MCF 10A (cell line): Measurements from ENCODE around the gene STXBP5. TPM values are rescaled to one million over a fixed set of nuclear protein-coding genes. Genes with fewer than 3 reads are reported as not detected.

ENCODE experiments used
- BruUV-seq: library from RNA; stranded (reverse); fragments of 400-500 nt; replicated peaks from 2 replicates; lab custom pipeline; 2021; lab: Mats Ljungman, UMichigan
- CTCF ChIA-PET: fragments of 300-600 bp; sonication (Branson Sonifier 250); formaldehyde crosslinking; extraction: SDS; loops from one replicate; lab custom pipeline; 2021; ENCODE audit warnings: antibody characterized with exemption, inconsistent platforms; lab: Yijun Ruan, JAX
- POLR2A ChIA-PET: fragments of 300-600, 350-650 bp; sonication (Branson Sonifier 250); formaldehyde crosslinking; extraction: SDS; loops from one replicate; lab custom pipeline; 2020; ENCODE audit warnings: antibody characterized with exemption, inconsistent platforms; lab: Yijun Ruan, JAX
- DNase-seq: peaks from one replicate; pipeline ENCODE4 v3.0.0-alpha.2; 2018; ENCODE audit not compliant: unreplicated experiment
- H3K27ac Mint-ChIP-seq: one replicate; pipeline ENCODE4 v1.8.0; 2022; ENCODE audit warnings: mild to moderate bottlenecking, low read depth, mixed read lengths; ENCODE audit not compliant: unreplicated experiment
- H3K27me3 Mint-ChIP-seq: one replicate; pipeline ENCODE4 v1.8.0; 2022; ENCODE audit warnings: mixed read lengths; ENCODE audit not compliant: insufficient read depth, unreplicated experiment
- H3K36me3 Mint-ChIP-seq: one replicate; pipeline ENCODE4 v1.8.0; 2022; ENCODE audit warnings: mild to moderate bottlenecking, moderate library complexity, mixed read lengths; ENCODE audit not compliant: insufficient read depth, unreplicated experiment
- H3K4me1 Mint-ChIP-seq: one replicate; pipeline ENCODE4 v1.8.0; 2022; ENCODE audit warnings: mixed read lengths; ENCODE audit not compliant: insufficient read depth, unreplicated experiment
- H3K4me3 Mint-ChIP-seq: one replicate; pipeline ENCODE4 v1.8.0; 2022; ENCODE audit warnings: mild to moderate bottlenecking, moderate library complexity, mixed read lengths; ENCODE audit not compliant: unreplicated experiment
- H3K9me3 Mint-ChIP-seq: one replicate; pipeline ENCODE4 v1.8.0; 2022; ENCODE audit warnings: mixed read lengths; ENCODE audit not compliant: unreplicated experiment
- intact Hi-C: fragments of 100-400 bp; cut with micrococcal nuclease; formaldehyde crosslinking; loops from 2 replicates; pipeline ENCODE4 v1.14.1; 2022
- total RNA-seq: library from RNA; stranded (reverse); gene quantifications from 2 replicates; pipeline ENCODE4 v1.2.3, GENCODE V29; 2022
- TF ChIP-seq, protein P1 (sequence below): fragments of 200-600 bp; IDR thresholded peaks from one replicate; pipeline ENCODE4 v1.8.0; 2022; ENCODE audit warnings: antibody characterized with exemption, mild to moderate bottlenecking; ENCODE audit not compliant: unreplicated experiment

The STXBP5 gene
- total RNA-seq, 1 experiment from 2014 or later, result 38.5 TPM

DNA sequence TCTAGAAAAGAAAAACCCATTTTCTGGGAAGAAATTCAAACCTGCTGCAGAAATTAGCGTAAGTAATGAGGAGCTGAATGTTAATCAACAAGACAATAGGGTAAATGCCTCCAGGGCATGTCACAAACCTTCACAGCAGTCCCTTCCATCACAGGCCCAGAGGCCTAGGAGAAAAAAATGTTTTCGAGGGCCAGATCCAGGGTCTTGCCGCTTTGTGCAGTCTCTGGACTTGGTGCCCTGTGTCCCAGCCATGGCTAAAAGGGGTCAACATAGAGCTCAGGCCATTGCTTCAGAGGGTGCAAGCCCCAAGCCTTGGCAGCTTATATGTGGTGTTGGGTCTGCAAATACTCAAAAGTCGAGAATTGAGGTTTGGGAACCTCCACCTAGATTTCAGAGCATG lies 99.8 kb downstream of the STXBP5 start:
- TF ChIP-seq, protein P1, sequence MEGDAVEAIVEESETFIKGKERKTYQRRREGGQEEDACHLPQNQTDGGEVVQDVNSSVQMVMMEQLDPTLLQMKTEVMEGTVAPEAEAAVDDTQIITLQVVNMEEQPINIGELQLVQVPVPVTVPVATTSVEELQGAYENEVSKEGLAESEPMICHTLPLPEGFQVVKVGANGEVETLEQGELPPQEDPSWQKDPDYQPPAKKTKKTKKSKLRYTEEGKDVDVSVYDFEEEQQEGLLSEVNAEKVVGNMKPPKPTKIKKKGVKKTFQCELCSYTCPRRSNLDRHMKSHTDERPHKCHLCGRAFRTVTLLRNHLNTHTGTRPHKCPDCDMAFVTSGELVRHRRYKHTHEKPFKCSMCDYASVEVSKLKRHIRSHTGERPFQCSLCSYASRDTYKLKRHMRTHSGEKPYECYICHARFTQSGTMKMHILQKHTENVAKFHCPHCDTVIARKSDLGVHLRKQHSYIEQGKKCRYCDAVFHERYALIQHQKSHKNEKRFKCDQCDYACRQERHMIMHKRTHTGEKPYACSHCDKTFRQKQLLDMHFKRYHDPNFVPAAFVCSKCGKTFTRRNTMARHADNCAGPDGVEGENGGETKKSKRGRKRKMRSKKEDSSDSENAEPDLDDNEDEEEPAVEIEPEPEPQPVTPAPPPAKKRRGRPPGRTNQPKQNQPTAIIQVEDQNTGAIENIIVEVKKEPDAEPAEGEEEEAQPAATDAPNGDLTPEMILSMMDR, result no peak
- intact Hi-C loops, result no loop called here
- no peaks in the 10 kb centered on the region for H3K27me3 Mint-ChIP-seq
- CTCF ChIA-PET, result interaction anchor here (0.6 kb wide), 1 partner anchor 40 kb away, joined by 3 read pairs; no protein-coding TSS in a partner anchor
- H3K27ac Mint-ChIP-seq, result no peak overlapping the region
- no peak for DNase-seq
- H3K9me3 Mint-ChIP-seq, result peaks cover 18% of the 10 kb centered on the region
- H3K36me3 Mint-ChIP-seq, result peaks cover 30% of the 10 kb centered on the region
- BruUV-seq, result no TSS peak
- H3K4me1 Mint-ChIP-seq, result no peaks in the 10 kb centered on the region
- POLR2A ChIA-PET, result no interaction called here
- H3K4me3 Mint-ChIP-seq, result no peak overlapping the region

DNA sequence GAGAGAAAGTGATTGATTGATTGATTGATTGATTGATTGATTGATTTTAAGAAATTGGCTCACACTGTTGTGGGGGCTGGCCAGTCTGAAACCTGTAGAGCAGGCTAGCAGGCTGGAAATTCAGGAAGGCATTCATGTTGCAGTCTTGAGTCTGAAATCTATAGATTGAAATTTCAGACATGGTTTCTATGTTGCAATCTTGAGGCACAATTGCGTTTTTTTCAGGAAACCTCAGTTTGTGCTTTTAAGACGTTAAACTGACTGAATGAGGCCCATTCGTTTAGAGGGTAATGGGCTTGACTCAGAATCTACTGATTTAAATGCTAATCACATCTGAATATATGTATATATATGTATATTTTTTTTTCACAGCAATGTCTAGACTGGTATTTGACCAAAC lies 106.3 kb downstream of the STXBP5 start:
- no peak overlapping the region for H3K4me3 Mint-ChIP-seq
- H3K36me3 Mint-ChIP-seq, result peaks cover 19% of the 10 kb centered on the region
- H3K27me3 Mint-ChIP-seq, result no peaks in the 10 kb centered on the region
- TF ChIP-seq, protein P1, result no peak
- POLR2A ChIA-PET, result no interaction called here
- BruUV-seq, result no TSS peak
- no peak for DNase-seq
- no peaks in the 10 kb centered on the region for H3K4me1 Mint-ChIP-seq
- H3K27ac Mint-ChIP-seq, result no peak overlapping the region
- CTCF ChIA-PET, result no interaction called here
- no peaks in the 10 kb centered on the region for H3K9me3 Mint-ChIP-seq
- intact Hi-C loops, result no loop called here

DNA sequence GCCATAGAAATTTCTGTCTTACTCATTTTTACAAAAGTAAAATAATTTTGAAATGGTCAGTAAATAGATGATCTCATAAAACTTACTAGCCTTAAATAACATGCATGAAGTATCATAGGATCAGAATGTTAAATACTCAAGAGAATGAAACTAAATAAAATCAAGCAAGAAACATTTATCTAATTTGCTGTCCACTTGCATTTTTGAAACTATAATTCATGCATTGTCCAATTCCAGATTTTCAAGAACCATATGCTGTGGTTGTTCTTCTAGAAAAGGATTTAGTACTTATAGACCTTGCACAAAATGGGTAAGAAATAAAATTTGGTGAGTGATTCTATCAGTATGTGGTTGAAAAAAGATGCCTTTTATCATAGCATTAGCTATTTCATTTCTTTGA lies 107.0 kb downstream of the STXBP5 start:
- Mint-ChIP-seq H3K9me3 (no peaks in the 10 kb centered on the region), H3K4me1 (no peaks in the 10 kb centered on the region), H3K27me3 (no peaks in the 10 kb centered on the region), H3K27ac (no peak overlapping the region), H3K4me3 (no peak overlapping the region), H3K36me3 (peaks cover 25% of the 10 kb centered on the region)
- intact Hi-C loops, result no loop called here
- POLR2A ChIA-PET, result interaction anchor here (1.1 kb wide), 1 partner anchor 24 kb away, joined by 4 read pairs; no protein-coding TSS in a partner anchor
- no TSS peak for BruUV-seq
- TF ChIP-seq, protein P1, result no peak
- DNase-seq, result no peak
- CTCF ChIA-PET, result interaction anchor here (1.2 kb wide), 1 partner anchor 408 kb away, joined by 3 read pairs; no protein-coding TSS in a partner anchor

DNA sequence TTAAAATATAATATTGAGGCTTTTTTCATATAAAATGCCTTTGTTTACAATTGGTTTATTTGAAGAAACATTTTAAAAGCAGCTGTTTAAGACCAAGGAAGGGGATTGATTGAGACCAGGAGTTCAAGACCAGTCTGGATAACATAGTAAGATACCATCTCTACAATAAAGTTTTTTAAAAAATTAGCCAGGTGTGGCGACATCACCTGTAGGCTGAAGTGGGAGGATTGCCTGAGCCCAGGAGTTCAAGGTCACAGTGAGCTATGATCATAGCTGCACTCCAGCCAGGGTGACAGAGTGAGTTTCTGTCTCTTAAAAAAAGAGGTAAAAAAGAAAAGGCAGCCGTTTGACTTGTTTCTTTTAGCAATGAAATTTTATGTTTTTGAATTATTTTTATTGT lies 117.0 kb downstream of the STXBP5 start:
- Mint-ChIP-seq H3K9me3 (no peaks in the 10 kb centered on the region), H3K27ac (no peak overlapping the region), H3K4me3 (no peak overlapping the region), H3K36me3 (peaks cover 62% of the 10 kb centered on the region), H3K27me3 (no peaks in the 10 kb centered on the region), H3K4me1 (peaks cover 5% of the 10 kb centered on the region)
- ChIA-PET POLR2A (no interaction called here), CTCF (interaction anchor here (0.7 kb wide), 2 partner anchors 39 to 421 kb away, joined by 4 read pairs; no protein-coding TSS in a partner anchor)
- TF ChIP-seq, protein P1, result no peak
- no peak for DNase-seq
- BruUV-seq, result no TSS peak
- intact Hi-C loops, result no loop called here
